Cardiac fibroblast (primary cell): Measurements from ENCODE around the gene CLDND1.
A peak's percentile ranks its signal among the peaks of the same experiment; 100 is the strongest.

Source experiments
- DNase-seq, 2 donors: peaks; one replicate each; pipeline versions ENCODE4 v3.0.0 to v3.0.0-alpha.2; 2010; ENCODE audit warnings: low read depth in 2 of 2
- H3K4me3 ChIP-seq, 2 donors: replicated peaks in 1 of 2; 1 replicate in 1 of 2; 2 replicates in 1 of 2; pipeline ENCODE4 v1.5.1; 2011; ENCODE audit warnings: low read depth in 2 of 2, low read length in 2 of 2, mild to moderate bottlenecking in 2 of 2, moderate library complexity in 1 of 2
- CTCF ChIP-seq: IDR thresholded peaks from one replicate; pipeline ENCODE4 v1.5.1; 2011; ENCODE audit warnings: low read depth, mild to moderate bottlenecking, low read length, inconsistent platforms

Gene CLDND1

GRCh38 chr3:98519351-98519750 is 3.4 kb downstream of the CLDND1 start:
- TF ChIP-seq CTCF = no peak
- DNase-seq = peak in 1 of 2 donors; percentile 5
- no peak overlapping the region for H3K4me3 ChIP-seq

GRCh38 chr3:98518816-98519215 is 3.9 kb downstream of the CLDND1 start:
- TF ChIP-seq CTCF = no peak
- no peak for DNase-seq
- H3K4me3 ChIP-seq = no peak overlapping the region

- no peak for DNase-seq
- no peak for TF ChIP-seq CTCF
- H3K4me3 ChIP-seq = no peak overlapping the region
Measured at GRCh38 chr3:98514948-98515347, 7.8 kb downstream of the CLDND1 start.

- no peak for DNase-seq
- no peak for TF ChIP-seq CTCF
- no peak overlapping the region for H3K4me3 ChIP-seq
Measured at GRCh38 chr3:98513736-98514135, 9.0 kb downstream of the CLDND1 start.

GRCh38 chr3:98513091-98513511 is 9.6 kb downstream of the CLDND1 start:
- DNase-seq = peak; percentile 77 to 92
- no peak for TF ChIP-seq CTCF

GRCh38 chr3:98512576-98512975 is 10.1 kb downstream of the CLDND1 start:
- H3K4me3 ChIP-seq = no peak overlapping the region
- no peak for DNase-seq
- TF ChIP-seq CTCF = no peak

More at GRCh38 chr3:98513091-98513511, 9.6 kb downstream of the CLDND1 start:
- H3K4me3 ChIP-seq = no peak overlapping the region

- no peak overlapping the region for H3K4me3 ChIP-seq
- no peak for DNase-seq
- TF ChIP-seq CTCF = no peak
Measured at GRCh38 chr3:98508582-98508981, 14.1 kb downstream of the CLDND1 start.
